Measurements from ENCODE around the gene EFHD1.
"Not testable (repeated sequence)": the region's sequence is repeated elsewhere in the genome, so short reads cannot be mapped to it uniquely, and the experiment has no call there.

Gene EFHD1

DNA sequence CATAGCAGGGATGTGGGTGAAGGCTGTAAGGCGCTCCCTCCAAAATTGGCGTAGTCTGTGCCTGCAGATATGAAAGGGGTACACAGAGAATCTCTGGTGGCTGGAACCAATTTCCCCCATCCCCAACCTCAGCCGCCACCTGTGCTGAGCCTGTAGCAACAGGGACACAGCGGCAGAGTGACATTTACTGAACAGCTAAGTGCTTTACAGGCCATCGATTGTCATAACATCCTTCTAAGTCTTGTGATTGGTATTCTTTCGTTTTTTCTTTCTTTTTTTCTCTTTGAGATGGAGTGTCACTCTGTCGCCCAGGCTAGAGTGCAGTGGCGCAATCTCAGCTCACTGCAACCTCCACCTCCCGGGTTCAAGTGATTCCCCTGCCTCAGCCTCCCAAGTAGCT, 12.2 kb upstream of the EFHD1 start:
- no peak for DNase-seq

DNA sequence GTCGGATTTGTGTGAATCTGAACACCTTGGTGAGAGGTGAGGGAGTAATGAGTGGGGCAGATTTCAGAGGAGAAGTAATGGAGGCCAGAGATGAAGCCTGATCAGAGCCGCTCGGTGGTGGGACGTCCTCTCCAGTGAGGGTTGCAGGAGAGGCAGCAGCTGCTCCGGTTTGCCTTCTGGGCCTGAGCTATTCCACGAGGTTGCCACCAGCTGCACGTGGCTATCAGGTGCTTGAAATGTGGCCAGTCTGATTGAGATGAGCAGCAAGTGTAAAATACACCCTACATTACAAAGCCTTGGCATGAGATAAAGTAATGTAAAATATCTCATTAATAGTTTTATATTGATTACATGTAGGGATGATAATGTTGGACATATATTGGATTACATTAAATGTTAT, 10.8 kb upstream of the EFHD1 start:
- DNase-seq: no peak

DNA sequence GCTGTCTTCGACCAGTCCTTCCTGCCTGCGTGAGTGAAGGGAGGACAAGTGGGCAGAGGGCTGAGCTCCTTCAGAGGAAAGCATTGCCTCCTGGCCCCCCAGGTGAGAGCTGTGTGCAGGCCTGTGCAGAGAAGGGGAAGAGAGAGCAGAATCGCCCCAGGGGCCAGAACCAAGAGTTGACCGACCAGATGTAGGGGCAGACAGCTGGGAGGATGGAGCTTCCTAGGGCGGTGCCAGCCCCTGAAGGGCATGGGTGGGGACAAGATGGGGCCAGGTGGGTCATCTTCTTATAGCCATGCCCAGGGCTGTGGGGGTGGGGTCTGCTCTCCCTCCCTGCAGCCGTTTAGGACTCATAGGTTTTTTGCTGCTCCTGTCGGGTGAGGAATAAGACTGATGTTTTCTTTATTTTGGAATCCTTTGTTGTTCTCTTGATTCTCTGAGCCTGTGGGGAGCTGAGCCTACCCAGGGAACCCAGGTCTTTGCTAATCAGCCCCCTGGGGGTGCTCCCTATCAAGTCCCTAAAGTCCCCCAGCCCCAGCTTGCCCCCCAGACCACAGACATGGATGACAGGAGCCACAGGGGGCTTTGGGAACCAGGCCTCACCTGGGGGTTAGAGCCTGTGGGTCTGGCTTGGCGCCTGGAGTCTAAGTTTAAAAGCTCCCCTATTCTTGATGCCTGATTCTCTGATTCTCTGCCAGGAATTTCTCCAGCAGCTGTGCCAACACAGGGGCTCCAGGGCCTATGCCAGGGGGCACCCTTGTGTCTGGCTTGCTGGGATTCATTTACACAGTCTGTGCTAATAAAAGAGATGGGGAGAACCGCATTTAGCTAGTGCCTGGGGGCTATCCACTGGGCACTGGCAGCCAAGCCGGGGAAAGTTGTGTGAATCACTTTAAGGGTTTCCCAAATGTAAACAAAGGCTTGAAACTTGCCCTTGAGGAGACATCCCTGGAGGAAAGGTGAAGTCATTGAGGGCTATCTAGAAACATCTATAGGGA, 9.3 kb upstream of the EFHD1 start:
- DNase-seq: peak; percentile 94

DNA sequence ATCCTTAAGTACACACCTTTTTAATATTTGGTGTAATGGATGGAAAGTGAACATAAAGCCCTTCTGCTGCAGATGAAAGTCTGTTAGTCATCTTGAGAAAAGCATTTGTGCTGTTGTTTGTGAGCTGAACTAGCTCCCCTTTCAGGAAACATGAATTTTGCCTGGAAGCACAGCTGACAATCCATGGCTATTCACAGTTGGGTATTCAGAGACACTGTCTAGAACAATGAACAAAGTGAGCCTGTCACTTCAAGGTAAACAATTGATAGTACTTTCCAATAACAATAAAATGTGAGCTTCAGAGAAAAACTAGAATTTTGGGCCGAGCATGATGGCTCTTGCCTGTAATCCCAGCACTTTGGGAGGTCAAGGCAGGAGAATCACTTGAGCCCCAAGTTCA, 6.8 kb upstream of the EFHD1 start:
- no peak for DNase-seq

DNA sequence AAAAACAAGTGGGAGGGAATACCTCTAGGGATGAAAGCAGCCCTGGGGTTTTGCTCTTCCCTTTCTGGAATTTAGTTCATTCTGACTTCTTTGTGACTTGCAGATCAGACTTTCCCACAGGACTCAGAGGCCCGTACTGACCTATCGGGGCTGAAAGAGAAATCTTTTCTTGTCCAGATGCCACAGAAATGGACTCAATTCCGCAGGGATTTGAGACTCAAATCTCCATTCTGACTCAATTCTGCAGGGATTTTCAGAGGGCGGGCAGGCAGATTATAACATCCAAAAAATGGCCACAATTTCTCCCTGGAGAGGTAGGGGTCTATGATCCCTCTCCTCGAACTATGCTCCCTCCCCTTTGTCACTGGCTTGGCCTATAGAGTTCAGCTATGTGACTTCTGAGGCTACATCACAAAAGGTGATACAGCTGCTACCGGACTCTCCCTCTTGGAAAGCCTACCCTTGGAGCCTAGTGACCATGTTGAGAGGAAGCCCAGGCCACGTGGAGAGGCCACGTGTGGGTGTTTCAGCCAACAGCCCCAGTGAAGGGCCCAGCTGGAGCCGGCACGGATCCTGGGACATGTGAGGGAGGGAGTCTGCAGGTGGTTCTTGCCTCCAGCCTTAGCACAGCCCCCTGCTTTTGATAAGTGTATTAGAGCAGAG, 4.8 kb upstream of the EFHD1 start:
- DNase-seq: no peak

DNA sequence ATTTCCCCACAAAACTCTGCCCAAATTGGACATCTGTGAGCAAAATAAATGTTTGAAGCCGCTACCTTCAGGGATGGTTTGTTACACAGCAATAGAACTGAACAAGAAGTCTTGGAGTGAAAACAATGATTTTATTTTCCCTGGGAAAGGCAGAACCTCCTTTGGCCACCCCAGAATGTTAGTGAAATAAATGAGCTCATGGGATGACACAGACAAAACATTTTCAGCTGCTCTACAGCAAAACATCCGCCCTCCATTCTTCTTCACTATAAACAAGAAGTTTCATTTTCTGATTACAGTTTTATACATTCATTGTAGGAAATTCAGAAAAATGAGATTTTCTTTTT, 4.3 kb upstream of the EFHD1 start:
- DNase-seq: no peak

DNA sequence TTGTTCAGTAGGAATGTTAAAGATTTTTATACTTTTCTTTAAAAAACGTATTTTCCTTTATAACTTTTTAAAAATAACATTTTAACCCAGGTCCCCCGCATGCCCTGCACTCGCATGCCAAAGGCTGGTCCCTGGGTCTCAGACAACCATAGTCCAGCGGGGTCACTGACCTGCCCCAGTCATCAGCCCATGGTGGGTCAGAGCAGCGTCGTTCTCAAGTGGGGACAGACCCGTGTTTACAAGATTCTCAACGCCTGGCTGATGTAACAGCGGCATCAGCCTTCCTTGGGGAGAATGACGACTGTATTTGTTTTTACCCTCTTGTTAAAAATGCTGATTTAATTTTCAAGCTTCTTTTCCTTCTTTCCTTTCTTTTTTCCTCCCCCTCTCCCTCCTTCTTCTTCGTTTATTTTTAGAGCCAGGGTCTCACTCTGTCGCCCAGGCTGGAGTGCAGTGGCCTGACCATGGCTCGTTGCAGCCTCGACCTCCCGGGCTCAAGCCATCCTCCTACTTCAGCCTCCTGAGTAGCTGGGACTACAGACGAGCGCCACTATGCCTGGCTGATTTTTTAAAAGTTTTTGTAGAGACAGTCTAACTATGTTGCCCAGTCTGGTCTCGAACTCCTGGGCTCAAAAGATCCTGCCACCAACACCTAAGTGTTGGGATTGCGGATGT, 1.0 kb upstream of the EFHD1 start:
- no peak for DNase-seq

DNA sequence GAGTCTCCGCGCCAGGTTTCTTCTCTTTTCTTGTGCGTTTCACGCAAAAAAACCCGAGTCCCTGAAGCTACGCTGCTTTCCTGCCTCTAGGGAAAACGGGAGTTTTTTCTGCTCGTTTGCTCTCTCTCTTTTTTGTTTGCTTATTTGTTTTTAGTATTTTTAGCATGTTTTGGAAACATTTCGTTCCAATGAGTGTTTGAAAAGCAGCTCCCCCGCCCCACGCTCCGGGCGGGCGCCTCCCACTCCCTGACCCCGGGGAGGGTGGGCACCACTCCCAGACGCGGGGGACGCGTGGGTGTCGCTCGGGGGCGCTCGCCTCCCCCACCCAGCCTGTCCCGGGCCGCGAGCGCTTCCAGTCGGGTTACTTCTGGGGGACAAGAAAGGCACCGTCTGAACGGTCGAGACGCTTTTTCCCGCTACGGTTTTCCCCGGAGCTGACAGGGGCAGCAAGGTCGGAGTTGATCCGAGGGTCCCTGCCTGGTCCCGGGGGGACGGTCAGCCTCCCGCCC, 446 bp upstream of the EFHD1 start:
- DNase-seq: peak; percentile 31

DNA sequence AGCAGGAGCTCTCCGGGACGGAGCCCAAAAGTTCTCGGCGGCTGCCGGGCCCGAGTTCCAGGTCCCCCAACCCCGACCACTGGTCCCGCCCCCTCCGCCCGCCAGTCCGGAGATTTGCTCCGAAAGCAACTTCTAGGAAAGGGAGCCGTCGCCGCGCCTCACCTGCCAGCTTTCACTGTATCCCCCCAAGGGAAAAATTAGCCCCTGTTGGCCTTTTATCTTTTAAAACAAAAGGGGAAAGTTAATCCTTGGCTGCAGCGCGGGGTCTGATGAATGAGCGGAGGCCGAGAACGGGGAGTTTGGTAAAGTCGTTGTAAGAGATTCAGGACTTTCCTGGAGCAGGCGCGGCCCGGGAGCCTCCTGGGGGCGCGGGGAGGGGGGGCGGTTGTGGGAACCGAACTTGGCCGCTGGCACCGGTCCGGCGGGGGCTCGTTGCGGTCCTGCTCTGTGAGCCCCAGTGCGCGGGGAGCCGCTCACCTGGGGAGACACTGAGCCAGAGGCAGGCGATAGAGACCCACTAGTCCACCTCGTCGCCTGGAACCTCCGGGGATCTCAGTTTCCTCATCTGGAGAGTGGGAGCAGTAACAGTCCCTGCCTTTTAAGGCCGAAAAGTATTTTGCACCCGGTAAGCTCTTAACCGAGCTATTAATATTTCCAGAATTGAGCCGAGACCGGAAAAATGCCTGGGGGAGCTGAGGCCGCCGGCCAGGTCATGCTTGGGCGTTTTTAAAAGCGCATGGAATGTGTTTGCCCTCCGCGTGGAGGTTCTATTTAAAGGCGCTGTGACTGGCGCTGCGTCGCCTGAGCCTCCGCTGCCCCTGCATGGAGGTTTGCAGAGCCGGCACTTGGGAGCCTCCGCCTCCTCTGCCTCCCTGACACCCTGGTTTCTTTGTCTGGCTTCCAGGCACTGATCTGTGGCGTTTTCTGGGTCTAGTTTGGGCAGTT, 1.1 kb downstream of the EFHD1 start:
- peak; percentile 51 for DNase-seq

DNA sequence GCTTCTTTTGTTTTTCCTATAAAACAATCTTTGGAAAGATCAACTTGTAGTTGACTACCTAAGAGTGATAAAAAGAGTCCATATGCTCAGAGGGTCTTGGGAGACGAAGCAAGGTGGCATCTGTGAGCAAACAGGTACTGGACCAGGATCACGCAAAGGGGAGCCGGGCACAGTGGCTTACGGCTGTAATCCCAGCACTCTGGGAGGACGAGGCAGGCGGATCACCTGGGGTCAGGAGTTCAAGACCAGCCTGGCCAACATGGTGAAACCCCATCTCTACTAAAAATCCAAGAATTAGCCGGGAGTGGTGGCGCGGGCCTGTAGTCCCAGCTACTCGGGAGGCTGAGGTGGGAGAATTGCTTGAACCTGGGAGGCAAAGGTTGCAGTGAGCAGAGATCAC, 2.0 kb downstream of the EFHD1 start:
- DNase-seq: not testable (repeated sequence)

DNA sequence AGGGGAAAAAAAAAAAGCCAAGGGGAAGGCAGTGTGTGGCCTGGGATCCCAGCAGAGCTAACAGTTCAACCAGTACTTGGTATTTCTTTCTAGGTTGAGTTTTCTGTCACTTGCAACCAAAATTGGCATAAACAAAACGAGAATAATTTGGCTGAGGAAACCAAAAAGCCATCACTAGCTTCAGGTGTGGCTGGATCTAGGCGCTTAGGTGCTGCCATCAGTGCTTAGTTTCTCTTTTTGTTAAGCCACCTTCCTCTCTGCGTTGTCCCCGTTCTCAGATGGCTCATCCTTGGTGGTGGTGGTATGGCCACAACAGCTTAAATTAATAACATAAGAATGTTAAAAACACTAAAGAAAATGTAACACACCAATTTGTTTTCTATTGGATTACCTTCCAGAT, 2.4 kb downstream of the EFHD1 start:
- no peak for DNase-seq

DNA sequence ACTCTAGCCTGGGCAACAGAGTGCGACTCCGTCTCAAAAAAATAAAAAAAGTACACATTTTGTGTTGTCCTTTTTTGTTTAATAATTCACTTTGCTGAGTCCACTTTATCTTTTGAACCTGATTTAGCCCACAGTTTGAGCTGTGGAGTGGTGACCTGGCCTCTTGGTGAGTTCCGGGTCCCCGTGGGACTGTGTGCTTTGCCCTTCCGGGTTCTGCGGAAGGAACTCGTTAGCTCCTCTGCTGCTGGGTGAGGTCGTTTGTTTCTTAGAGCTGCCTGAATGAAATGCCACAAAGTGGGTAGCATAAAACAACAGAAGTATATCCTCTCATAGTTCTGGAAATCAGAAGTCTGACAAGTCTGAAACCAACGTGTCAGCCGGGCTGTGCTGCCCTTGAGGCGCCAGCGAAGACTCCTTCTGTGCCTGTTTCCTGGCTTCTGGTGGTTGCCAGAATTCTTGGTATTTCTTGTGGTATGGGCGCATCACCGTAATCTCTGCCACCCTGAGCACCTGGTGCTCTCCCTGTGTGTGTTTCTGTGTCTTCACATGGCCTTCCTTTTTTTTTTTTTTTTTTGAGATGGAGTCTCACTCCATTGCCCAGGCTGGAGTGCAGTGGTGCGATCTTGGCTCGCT, 3.5 kb downstream of the EFHD1 start:
- DNase-seq: no peak

DNA sequence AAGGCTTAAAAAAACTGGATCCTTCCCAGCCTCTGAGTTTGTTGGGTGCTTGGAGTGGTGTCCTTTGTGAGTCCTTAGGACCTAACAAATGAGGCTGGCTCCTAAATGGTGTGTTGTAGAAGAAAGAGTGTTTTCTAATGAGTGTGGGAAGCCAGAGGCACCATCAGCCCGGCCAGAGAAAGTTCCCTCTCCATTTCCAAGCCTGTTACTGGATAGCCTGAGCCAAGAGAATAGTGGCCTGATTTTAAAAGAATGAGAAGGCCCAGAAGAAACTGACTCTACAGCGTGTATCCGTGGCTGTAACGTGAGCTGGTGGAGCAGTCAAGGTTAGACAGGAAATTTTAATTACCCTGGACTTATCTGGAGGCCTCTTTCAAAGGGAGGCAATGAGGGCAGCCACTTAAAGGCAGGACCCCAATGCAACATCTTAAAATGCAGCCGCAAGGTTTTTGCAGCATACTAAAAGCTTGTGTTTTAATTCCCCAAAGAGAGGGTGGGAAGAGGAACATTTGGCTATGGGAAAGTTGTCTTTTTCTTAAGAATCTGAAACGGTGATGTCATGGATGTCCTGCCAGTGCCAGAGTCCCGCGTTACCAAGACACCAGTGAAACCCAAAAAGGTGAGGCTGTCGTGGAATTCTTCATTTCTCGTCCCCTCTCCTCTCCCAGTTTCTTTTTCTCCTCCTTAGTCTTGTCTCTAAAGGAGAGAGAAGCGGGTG, 4.6 kb downstream of the EFHD1 start:
- no peak for DNase-seq

DNA sequence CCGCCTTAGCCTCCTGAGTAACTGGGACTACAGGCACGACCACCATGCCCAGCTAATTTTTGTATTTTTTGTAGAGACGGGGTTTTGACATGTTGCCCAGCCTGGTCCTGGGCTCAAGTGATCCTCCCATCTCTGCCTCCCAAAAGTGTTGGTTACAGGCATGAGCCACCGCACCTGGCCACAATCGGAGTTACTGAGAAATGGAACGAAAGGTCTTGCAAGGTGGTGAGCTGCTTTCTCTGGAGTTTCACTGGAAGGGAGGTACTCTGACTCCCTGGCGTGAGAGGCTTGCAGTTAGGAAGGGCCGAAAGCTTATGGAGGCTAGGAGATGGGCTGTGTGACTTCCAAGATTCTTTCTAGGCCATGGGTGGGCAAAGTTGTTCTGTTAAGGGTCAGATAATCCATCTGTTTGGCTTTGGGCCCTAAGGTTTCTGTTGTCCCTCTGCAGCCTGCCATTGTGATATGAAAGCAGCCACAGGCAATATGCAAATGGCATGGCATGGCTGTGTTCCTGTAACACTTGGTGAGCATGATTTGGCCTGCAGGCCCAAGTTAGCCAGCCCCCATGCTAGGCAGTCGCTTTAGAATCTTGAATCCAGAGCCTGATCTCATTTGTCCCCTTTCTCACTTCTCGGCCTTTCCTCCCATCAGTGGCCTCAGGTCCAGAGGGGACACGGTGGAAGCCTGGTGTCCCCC, 7.9 kb downstream of the EFHD1 start:
- DNase-seq: no peak

DNA sequence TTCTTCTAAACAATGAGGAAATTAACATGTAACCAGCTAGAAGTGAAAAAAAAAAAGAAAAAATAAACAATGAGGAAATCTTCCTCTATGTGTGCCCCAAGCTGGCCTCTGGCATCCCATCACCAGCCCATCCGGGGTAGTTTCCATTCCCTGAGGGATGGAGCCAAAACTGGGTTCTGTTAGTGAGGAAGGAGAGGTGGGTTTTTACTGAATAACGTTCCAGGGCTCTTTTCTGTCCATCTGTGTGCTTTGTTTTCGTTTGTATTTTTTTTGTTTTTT, 9.7 kb downstream of the EFHD1 start:
- no peak for DNase-seq

DNA sequence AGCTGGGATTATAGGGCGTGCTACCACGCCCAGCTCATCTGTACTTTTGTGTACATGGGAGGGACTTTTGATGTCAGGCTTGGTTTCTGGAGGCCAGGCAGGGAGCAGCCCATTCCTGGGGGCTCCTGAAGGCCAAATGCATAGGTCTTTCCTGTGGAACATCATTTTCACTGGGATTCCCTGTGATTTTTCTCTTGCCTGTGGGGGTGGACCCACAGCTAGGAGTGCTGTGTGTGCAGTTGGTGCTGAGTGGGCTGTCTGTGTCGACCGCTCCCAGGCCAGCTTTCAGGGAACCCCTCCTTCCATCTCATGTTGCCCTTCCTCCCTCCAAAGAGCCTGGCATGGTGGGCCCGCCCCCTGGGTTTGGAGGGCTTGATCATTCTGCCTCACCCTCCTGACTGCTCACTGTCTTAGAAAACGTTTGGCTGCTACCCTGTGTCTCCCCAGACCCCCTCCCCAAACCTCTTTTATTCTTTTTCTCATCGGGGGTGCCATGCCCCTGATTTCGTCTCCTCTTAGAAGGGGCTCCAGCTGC, 10.5 kb downstream of the EFHD1 start:
- DNase-seq: peak; percentile 20

DNA sequence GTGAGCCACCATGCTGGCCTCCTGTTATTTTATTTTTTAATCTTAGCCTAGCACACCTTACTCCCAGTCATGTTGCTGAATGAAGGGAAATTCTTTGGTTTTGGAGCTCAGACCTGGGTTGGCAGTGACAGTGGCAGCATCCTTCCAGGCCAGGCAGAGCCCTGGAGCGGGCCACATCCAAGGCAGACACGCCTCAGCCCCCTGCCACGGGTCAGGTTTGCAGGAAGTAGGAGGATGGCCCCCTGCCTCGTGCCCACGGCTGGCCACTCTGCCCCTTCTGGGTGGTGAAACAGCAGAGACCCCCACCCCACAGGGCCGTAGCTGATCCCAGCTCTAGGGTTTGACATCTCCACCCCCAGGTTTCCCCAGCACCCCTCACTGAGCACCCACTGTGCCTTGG, 11.7 kb downstream of the EFHD1 start:
- DNase-seq: no peak

DNA sequence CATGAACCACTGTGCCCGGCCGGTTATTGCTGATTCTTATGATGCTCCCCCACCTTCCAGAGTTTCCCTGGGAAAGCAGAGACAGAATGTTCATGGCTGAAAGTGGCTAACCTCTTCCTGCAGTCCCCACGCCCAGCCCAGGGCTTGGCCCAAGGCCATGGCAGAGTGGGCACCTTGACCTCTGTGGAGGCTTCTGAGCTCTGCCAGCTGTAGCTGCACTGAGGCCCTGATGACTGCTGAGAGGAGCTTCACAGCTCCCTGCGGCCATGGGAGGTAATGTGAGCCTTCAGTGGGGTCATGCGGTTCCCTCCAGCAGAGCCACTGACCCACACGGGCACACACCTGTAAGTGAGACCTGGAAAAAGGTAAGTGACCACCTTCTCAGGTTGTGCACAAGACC, 13.3 kb downstream of the EFHD1 start:
- no peak for DNase-seq

DNA sequence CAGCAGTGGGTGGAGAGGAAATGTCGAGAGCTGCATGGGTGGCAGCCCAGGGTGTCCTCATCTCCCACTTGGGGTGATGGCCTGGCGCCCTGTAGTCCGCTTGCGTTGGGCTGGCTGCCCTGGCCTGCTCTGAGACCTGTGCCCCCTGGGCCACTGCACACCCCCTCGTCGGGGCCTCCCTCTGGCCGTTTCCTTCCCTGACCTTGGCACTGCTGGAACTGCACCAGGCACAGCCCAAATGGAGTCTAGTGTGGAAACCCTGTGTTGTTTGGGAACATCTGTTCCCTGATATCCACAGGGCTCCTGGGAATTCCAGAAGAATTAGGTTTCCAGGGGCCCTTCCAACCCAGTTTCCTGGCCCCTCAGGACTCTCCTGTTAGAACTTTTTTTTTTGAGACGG, 13.9 kb downstream of the EFHD1 start:
- peak; percentile 9 for DNase-seq

DNA sequence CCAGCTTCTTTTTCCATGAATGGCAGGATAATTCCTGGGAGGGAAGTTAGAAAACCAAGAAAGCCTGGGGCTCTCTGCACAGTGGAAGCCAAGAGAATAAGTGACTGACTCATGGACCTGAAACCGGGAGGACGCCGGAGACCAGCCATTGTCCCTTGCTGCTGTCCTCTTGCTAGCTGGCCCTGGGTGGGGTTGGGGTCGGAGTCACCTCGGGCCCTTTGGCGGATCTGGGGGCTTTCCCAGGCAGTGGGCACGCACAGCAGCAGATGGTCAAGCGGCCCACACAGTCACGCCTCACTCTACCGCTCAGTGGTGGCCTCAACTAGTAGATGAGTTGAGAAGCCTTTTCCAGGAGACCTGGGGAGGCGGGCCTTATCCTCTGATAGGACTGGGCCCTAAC, 15.6 kb downstream of the EFHD1 start:
- no peak for DNase-seq

DNA sequence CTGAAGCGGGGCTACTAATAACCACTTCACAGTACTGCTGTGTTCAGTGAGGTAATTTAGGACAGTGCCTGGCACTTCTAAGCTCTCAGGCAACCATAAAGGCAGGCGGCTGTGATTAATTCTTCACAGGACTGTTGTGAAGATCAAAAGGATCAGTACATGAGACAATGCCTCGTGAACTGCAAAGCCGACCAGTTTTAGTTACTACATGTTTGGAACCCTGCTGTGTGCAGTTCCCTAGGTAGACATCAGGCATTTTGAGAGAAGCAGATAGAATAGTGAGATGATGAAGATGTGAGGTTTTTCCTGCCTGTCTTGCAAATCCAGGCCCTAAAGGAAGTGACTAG, 19.1 kb downstream of the EFHD1 start:
- DNase-seq: peak; percentile 40
